Uterus (tissue), 4 donors: ENCODE results near the gene SPOCK1. TPM values are rescaled to one million over a fixed set of nuclear protein-coding genes. Genes with fewer than 3 reads are reported as not detected.

Experiments
- DNase-seq, 2 donors: peaks; one replicate each; pipeline ENCODE4 v3.0.0-alpha.2; 2019 to 2020
- H3K27ac ChIP-seq, 2 donors: fragments of 200-600 bp; sonication (generic); 1 replicate in 1 of 2; 2 replicates in 1 of 2; pipeline ENCODE4 v1.5.1; 2016 to 2018
- H3K27me3 ChIP-seq, 2 donors: fragments of 200-600 bp; sonication (generic); one replicate each; pipeline ENCODE4 v1.5.1; 2018 to 2019; ENCODE audit warnings: control low read depth in 1 of 2
- H3K36me3 ChIP-seq, 2 donors: fragments of 200-600 bp; sonication (generic); one replicate each; pipeline ENCODE4 v1.5.1; 2019; ENCODE audit warnings: control low read depth in 1 of 2
- H3K4me1 ChIP-seq, 2 donors: fragments of 200-600 bp; sonication (generic); one replicate each; pipeline ENCODE4 v1.5.1; 2018 to 2019; ENCODE audit warnings: control low read depth in 1 of 2
- H3K4me3 ChIP-seq, 2 donors: fragments of 200-600 bp; sonication (generic); 1 replicate in 1 of 2; 2 replicates in 1 of 2; pipeline ENCODE4 v1.5.1; 2018 to 2019; ENCODE audit warnings: mild to moderate bottlenecking in 1 of 2
- H3K9me3 ChIP-seq, 2 donors: fragments of 200-600 bp; sonication (generic); one replicate each; pipeline ENCODE4 v1.5.1; 2019; ENCODE audit warnings: control low read depth in 1 of 2
- POLR2A ChIP-seq, 2 donors: fragments of 450-650 bp; IDR thresholded peaks; one replicate each; pipeline ENCODE4 v1.6.1; 2016; ENCODE audit warnings: antibody characterized with exemption in 2 of 2, mild to moderate bottlenecking in 1 of 2, moderate library complexity in 1 of 2
- intact Hi-C: fragments of 100-400 bp; cut with DNase I; formaldehyde crosslinking; loops from one replicate; pipeline ENCODE4 v1.15.1; 2023; ENCODE audit warnings: low total_unique reads
- total RNA-seq, 4 donors: library from RNA; depleted of rRNA in 3 of 4; stranded (reverse); fragments of >200 nt in 3 of 4; gene quantifications; one replicate each; pipeline versions ENCODE4 v1.1.0 to v1.2.4, GENCODE V29; 2014 to 2023
- TF ChIP-seq, protein P1 (sequence below), 4 experiments: fragments of 200-600 bp in 2 of 4; fragments of 450-650 bp in 2 of 4; sonication (generic) in 2 of 4; IDR thresholded peaks; one replicate each; pipeline ENCODE4 v1.5.1; 2016 to 2019; ENCODE audit warnings: antibody characterized with exemption in 4 of 4, mild to moderate bottlenecking in 2 of 4, moderate library complexity in 1 of 4
- donor health status: DM: yes; HTN: yes; CAD: no.

The SPOCK1 gene
- total RNA-seq, 4 donors from 2014 or later: 31.8 to 131 (median 45.1) TPM

- Histone ChIP-seq H3K27me3 (no peaks in the 10 kb centered on the region), H3K27ac (no peak overlapping the region), H3K36me3 (no peaks in the 10 kb centered on the region), H3K9me3 (no peaks in the 10 kb centered on the region), H3K4me1 (no peaks in the 10 kb centered on the region), H3K4me3 (no peak overlapping the region)
- intact Hi-C loops: no loop called here
- no peak for DNase-seq
- no peak for TF ChIP-seq POLR2A (IDR thresholded peaks at IDR 0.05)
- TF ChIP-seq, protein P1, sequence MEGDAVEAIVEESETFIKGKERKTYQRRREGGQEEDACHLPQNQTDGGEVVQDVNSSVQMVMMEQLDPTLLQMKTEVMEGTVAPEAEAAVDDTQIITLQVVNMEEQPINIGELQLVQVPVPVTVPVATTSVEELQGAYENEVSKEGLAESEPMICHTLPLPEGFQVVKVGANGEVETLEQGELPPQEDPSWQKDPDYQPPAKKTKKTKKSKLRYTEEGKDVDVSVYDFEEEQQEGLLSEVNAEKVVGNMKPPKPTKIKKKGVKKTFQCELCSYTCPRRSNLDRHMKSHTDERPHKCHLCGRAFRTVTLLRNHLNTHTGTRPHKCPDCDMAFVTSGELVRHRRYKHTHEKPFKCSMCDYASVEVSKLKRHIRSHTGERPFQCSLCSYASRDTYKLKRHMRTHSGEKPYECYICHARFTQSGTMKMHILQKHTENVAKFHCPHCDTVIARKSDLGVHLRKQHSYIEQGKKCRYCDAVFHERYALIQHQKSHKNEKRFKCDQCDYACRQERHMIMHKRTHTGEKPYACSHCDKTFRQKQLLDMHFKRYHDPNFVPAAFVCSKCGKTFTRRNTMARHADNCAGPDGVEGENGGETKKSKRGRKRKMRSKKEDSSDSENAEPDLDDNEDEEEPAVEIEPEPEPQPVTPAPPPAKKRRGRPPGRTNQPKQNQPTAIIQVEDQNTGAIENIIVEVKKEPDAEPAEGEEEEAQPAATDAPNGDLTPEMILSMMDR (IDR thresholded peaks at IDR 0.05): no peak
Observed at GRCh38 chr5:137312011-137312410, 187.1 kb downstream of the SPOCK1 start.

GRCh38 chr5:137310051-137310730 is 188.9 kb downstream of the SPOCK1 start:
- no peak for DNase-seq
- Histone ChIP-seq H3K27me3 (no peaks in the 10 kb centered on the region), H3K9me3 (no peaks in the 10 kb centered on the region), H3K4me3 (no peak overlapping the region), H3K27ac (no peak overlapping the region), H3K36me3 (no peaks in the 10 kb centered on the region), H3K4me1 (no peaks in the 10 kb centered on the region)
- TF ChIP-seq POLR2A (IDR thresholded peaks at IDR 0.05): no peak
- TF ChIP-seq, protein P1 (IDR thresholded peaks at IDR 0.05): no peak
- intact Hi-C loops: no loop called here

DNA sequence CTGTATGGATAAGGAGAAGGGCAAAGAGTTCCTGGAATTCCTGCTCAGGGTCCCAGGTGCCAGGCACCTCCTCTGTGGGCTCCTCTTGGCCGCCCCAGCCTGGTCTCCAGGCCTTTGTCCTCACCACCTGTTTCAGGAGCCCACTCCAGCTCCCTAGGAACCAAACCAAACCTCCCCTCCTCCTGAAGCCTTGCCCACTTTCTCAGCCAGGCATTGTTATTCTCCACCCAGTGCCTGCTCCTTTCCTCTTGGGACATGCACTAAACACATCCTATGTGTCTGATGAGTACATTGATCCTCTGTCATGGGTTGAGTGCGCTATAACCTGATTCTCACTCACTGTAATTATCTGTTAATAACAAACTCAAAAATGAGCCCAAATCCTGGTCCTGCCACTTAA is 189.8 kb downstream of the SPOCK1 start:
- no peak for DNase-seq
- no peaks in the 10 kb centered on the region for H3K27me3 ChIP-seq

GRCh38 chr5:137308311-137308710 is 190.8 kb downstream of the SPOCK1 start:
- intact Hi-C loops: no loop called here
- H3K27ac ChIP-seq: no peak overlapping the region
- no peaks in the 10 kb centered on the region for H3K27me3 ChIP-seq

More for the DNA sequence above, 189.8 kb downstream of the SPOCK1 start:
- no peak overlapping the region for H3K4me3 ChIP-seq
- no peak for TF ChIP-seq POLR2A (IDR thresholded peaks at IDR 0.05)
- TF ChIP-seq, protein P1 (IDR thresholded peaks at IDR 0.05): no peak
- H3K36me3 ChIP-seq: no peaks in the 10 kb centered on the region
- no peak overlapping the region for H3K27ac ChIP-seq
- intact Hi-C loops: no loop called here
- no peaks in the 10 kb centered on the region for H3K4me1 ChIP-seq
- H3K9me3 ChIP-seq: no peaks in the 10 kb centered on the region

GRCh38 chr5:137306903-137307302 is 192.2 kb downstream of the SPOCK1 start:
- Histone ChIP-seq H3K9me3 (no peaks in the 10 kb centered on the region), H3K27ac (no peak overlapping the region), H3K4me3 (no peak overlapping the region), H3K4me1 (no peaks in the 10 kb centered on the region), H3K36me3 (no peaks in the 10 kb centered on the region), H3K27me3 (no peaks in the 10 kb centered on the region)
- TF ChIP-seq POLR2A (IDR thresholded peaks at IDR 0.05): no peak
- TF ChIP-seq, protein P1 (IDR thresholded peaks at IDR 0.05): no peak
- no peak for DNase-seq
- intact Hi-C loops: no loop called here

More at GRCh38 chr5:137308311-137308710, 190.8 kb downstream of the SPOCK1 start:
- Histone ChIP-seq H3K36me3 (no peaks in the 10 kb centered on the region), H3K4me3 (no peak overlapping the region), H3K9me3 (no peaks in the 10 kb centered on the region), H3K4me1 (no peaks in the 10 kb centered on the region)
- TF ChIP-seq POLR2A (IDR thresholded peaks at IDR 0.05): no peak
- TF ChIP-seq, protein P1 (IDR thresholded peaks at IDR 0.05): no peak
- no peak for DNase-seq
